IMR-90 (cell line): ENCODE results near the gene SEC11A. TPM values are rescaled to one million over a fixed set of nuclear protein-coding genes. Genes with fewer than 3 reads are reported as not detected.
A peak's percentile ranks its signal among the peaks of the same experiment; 100 is the strongest.

Source experiments
- ATAC-seq: fragments of 200-7000 bp; cut with Tn5 transposase; 2 replicates; pipeline ENCODE4 v1.9.1; 2020; ENCODE audit warnings: low read depth, mild to moderate bottlenecking, moderate library complexity
- BruUV-seq: library from RNA; stranded (reverse); fragments of 400-500 nt; replicated peaks from 2 replicates; lab custom pipeline; 2021; lab: Mats Ljungman, UMichigan
- CTCF ChIA-PET: fragments of 300-600 bp; formaldehyde crosslinking; extraction: SDS; loops from one replicate; lab custom pipeline; 2021; ENCODE audit warnings: antibody characterized with exemption; lab: Yijun Ruan, JAX
- POLR2A ChIA-PET: fragments of 300-600 bp; sonication (Branson Sonifier 250); formaldehyde crosslinking; loops from one replicate; lab custom pipeline; 2022; ENCODE audit warnings: antibody characterized with exemption; ENCODE audit not compliant: unreplicated experiment; lab: Charles Lee
- DNase-seq: peaks from one replicate; pipeline ENCODE4 v3.0.0; 2013
- H2AFZ ChIP-seq: replicated peaks from 2 replicates; pipeline ENCODE3; 2013; ENCODE audit warnings: low read length, mild to moderate bottlenecking; ENCODE audit not compliant: poor library complexity
- H2AK5ac ChIP-seq: 2 replicates; pipeline ENCODE4 v1.6.1; 2013; ENCODE audit warnings: low read depth, low read length, inconsistent platforms
- H2AK9ac ChIP-seq: replicated peaks from 2 replicates; pipeline ENCODE3; 2013; ENCODE audit warnings: mild to moderate bottlenecking, low read depth, low read length, moderate library complexity; ENCODE audit not compliant: poor library complexity
- H2BK120ac ChIP-seq: 2 replicates; pipeline ENCODE4 v1.6.1; 2013; ENCODE audit warnings: low read depth, low read length, inconsistent platforms
- H2BK15ac ChIP-seq: 3 replicates; pipeline ENCODE4 v1.6.1; 2013; ENCODE audit warnings: low read depth, low read length, inconsistent platforms
- H2BK20ac ChIP-seq: 2 replicates; pipeline ENCODE4 v1.6.1; 2013; ENCODE audit warnings: low read depth, mild to moderate bottlenecking, inconsistent platforms, low read length, moderate library complexity
- H2BK5ac ChIP-seq: 2 replicates; pipeline ENCODE4 v1.6.1; 2013; ENCODE audit warnings: mild to moderate bottlenecking, low read depth, low read length, inconsistent platforms; ENCODE audit not compliant: poor library complexity, severe bottlenecking
- H3K14ac ChIP-seq: replicated peaks from 2 replicates; pipeline ENCODE4 v1.6.1; 2013; ENCODE audit warnings: low read depth, low read length, inconsistent platforms
- H3K18ac ChIP-seq: 2 replicates; pipeline ENCODE4 v1.6.1; 2013; ENCODE audit warnings: low read depth, low read length, control low read depth
- H3K23ac ChIP-seq: 2 replicates; pipeline ENCODE4 v1.6.1; 2013; ENCODE audit warnings: low read depth, low read length, inconsistent platforms
- H3K27ac ChIP-seq: 2 replicates; pipeline ENCODE4 v1.5.1; 2013; ENCODE audit warnings: mild to moderate bottlenecking, control low read depth, low read length; ENCODE audit not compliant: insufficient read depth
- H3K27me3 ChIP-seq: 2 replicates; pipeline ENCODE4 v1.6.1; 2013; ENCODE audit warnings: low read length; ENCODE audit not compliant: control insufficient read depth, insufficient read depth
- H3K36me3 ChIP-seq: 2 replicates; pipeline ENCODE4 v1.6.1; 2013; ENCODE audit warnings: low read length, mixed read lengths; ENCODE audit not compliant: control insufficient read depth, insufficient read depth
- H3K4ac ChIP-seq: 2 replicates; pipeline ENCODE4 v1.6.1; 2013; ENCODE audit warnings: low read depth, low read length, inconsistent platforms
- H3K4me1 ChIP-seq: 2 replicates; pipeline ENCODE4 v1.6.1; 2013; ENCODE audit warnings: low read length, mixed read lengths; ENCODE audit not compliant: control insufficient read depth, insufficient read depth
- H3K4me2 ChIP-seq: 2 replicates; pipeline ENCODE4 v1.6.1; 2013; ENCODE audit warnings: low read depth, mild to moderate bottlenecking, control low read depth, low read length, moderate library complexity
- H3K4me3 ChIP-seq: 2 replicates; pipeline ENCODE4 v1.5.1; 2013; ENCODE audit warnings: low read depth, mild to moderate bottlenecking, control low read depth, low read length, moderate library complexity; ENCODE audit not compliant: insufficient read depth
- H3K56ac ChIP-seq: 2 replicates; pipeline ENCODE4 v1.6.1; 2013; ENCODE audit warnings: low read length, inconsistent platforms; ENCODE audit not compliant: insufficient read depth; ENCODE audit errors: extremely low read depth
- H3K79me1 ChIP-seq, 2 experiments: 2 replicates each; pipeline ENCODE4 v1.6.1; 2013; ENCODE audit warnings: low read length in 2 of 2, inconsistent platforms in 1 of 2, low read depth in 1 of 2
- H3K9ac ChIP-seq: 2 replicates; pipeline ENCODE4 v1.6.1; 2013; ENCODE audit warnings: low read depth, low read length, control low read depth
- H3K9me1 ChIP-seq: 2 replicates; pipeline ENCODE4 v1.6.1; 2013; ENCODE audit warnings: low read length, inconsistent platforms; ENCODE audit not compliant: insufficient read depth
- H3K9me3 ChIP-seq: 2 replicates; pipeline ENCODE4 v1.6.1; 2013; ENCODE audit warnings: low read length; ENCODE audit not compliant: control insufficient read depth, insufficient read depth
- H4K20me1 ChIP-seq: 2 replicates; pipeline ENCODE4 v1.6.1; 2013; ENCODE audit warnings: low read length, inconsistent platforms; ENCODE audit not compliant: insufficient read depth
- H4K5ac ChIP-seq: 2 replicates; pipeline ENCODE4 v1.6.1; 2013; ENCODE audit warnings: mild to moderate bottlenecking, low read depth, low read length, control low read depth
- H4K8ac ChIP-seq, 2 experiments: 2 replicates each; pipeline ENCODE4 v1.6.1; 2013; ENCODE audit warnings: low read depth in 2 of 2, low read length in 2 of 2, control low read depth in 1 of 2, inconsistent platforms in 1 of 2
- H4K91ac ChIP-seq: 2 replicates; pipeline ENCODE4 v1.6.1; 2013; ENCODE audit warnings: low read depth, low read length, inconsistent platforms; ENCODE audit not compliant: insufficient read depth
- BHLHE40 ChIP-seq: fragments of 150-350 bp; IDR thresholded peaks from 2 replicates; pipeline ENCODE4 v1.6.1; 2016; ENCODE audit warnings: mild to moderate bottlenecking, low read depth, low read length
- CEBPB ChIP-seq: IDR thresholded peaks from 2 replicates; pipeline ENCODE4 v1.6.1; 2012; ENCODE audit warnings: low read depth, low read length, improper control_type of control experiment
- CHD1 ChIP-seq: IDR thresholded peaks from 2 replicates; pipeline ENCODE4 v1.6.1; 2012; ENCODE audit warnings: low read depth, low read length, improper control_type of control experiment
- CTCF ChIP-seq: conservative IDR thresholded peaks from 2 replicates; pipeline ENCODE4 v1.5.1; 2012; ENCODE audit warnings: mild to moderate bottlenecking, low read depth, low read length, improper control_type of control experiment
- ELK1 ChIP-seq: fragments of 150-350 bp; IDR thresholded peaks from 2 replicates; pipeline ENCODE4 v1.6.1; 2016; ENCODE audit warnings: low read depth, mild to moderate bottlenecking, low read length, moderate library complexity, borderline replicate concordance
- FOS ChIP-seq: fragments of 150-350 bp; IDR thresholded peaks from 2 replicates; pipeline ENCODE4 v1.6.1; 2016; ENCODE audit warnings: low read depth, low read length
- MAFK ChIP-seq: IDR thresholded peaks from 2 replicates; pipeline ENCODE4 v1.6.1; 2012; ENCODE audit warnings: low read depth, low read length, improper control_type of control experiment
- MAZ ChIP-seq: IDR thresholded peaks from 2 replicates; pipeline ENCODE4 v1.6.1; 2012; ENCODE audit warnings: low read depth, mild to moderate bottlenecking, low read length, improper control_type of control experiment, moderate library complexity, borderline replicate concordance
- MXI1 ChIP-seq: IDR thresholded peaks from 2 replicates; pipeline ENCODE4 v1.6.1; 2012; ENCODE audit warnings: low read depth, mild to moderate bottlenecking, low read length, moderate library complexity, borderline replicate concordance
- NFE2L2 ChIP-seq: fragments of 150-350 bp; IDR thresholded peaks from 2 replicates; pipeline ENCODE4 v1.6.1; 2016; ENCODE audit warnings: low read depth, mild to moderate bottlenecking, low read length
- POLR2A ChIP-seq: IDR thresholded peaks from 2 replicates; pipeline ENCODE4 v1.6.1; 2012; ENCODE audit warnings: mild to moderate bottlenecking, low read depth, low read length
- RAD21 ChIP-seq: IDR thresholded peaks from 2 replicates; pipeline ENCODE4 v1.6.1; 2012; ENCODE audit warnings: low read length, improper control_type of control experiment
- RCOR1 ChIP-seq: IDR thresholded peaks from 2 replicates; pipeline ENCODE4 v1.6.1; 2012; ENCODE audit warnings: mild to moderate bottlenecking, low read length, improper control_type of control experiment; ENCODE audit not compliant: insufficient replicate concordance
- RFX5 ChIP-seq: IDR thresholded peaks from 2 replicates; pipeline ENCODE4 v1.8.0; 2012; ENCODE audit warnings: low read depth, mild to moderate bottlenecking, low read length, moderate library complexity
- SMC3 ChIP-seq: fragments of 150-350 bp; IDR thresholded peaks from 2 replicates; pipeline ENCODE4 v1.6.1; 2016; ENCODE audit warnings: low read depth, mild to moderate bottlenecking, antibody characterized with exemption, low read length, moderate library complexity
- USF2 ChIP-seq: fragments of 150-350 bp; IDR thresholded peaks from 2 replicates; pipeline ENCODE4 v1.6.1; 2017; ENCODE audit warnings: mild to moderate bottlenecking, antibody characterized with exemption, low read length, low read depth
- WGBS, 2 experiments: methylation state at CpG; one replicate each; pipeline versions ENCODE4 v1.1.5 to v1.1.7; 2013; ENCODE audit warnings: missing lambda C conversion rate in 2 of 2; ENCODE audit not compliant: insufficient read length in 1 of 2; ENCODE audit errors: extremely low coverage in 2 of 2; 5-methylcytosine and 5-hydroxymethylcytosine counted together
- dilution Hi-C: fragments of 300-500 bp; cut with HindIII; formaldehyde crosslinking; loops from one replicate; pipeline ENCODE4 v1.14.3; 2018; ENCODE audit warnings: low sequenced_read_pairs; ENCODE audit not compliant: unreplicated experiment
- in situ Hi-C: fragments of 300-500 bp; cut with MboI; formaldehyde crosslinking; loops from 3 replicates; pipeline ENCODE4 v1.14.3; 2019; ENCODE audit warnings: low sequenced_read_pairs, inconsistent platforms, mixed read lengths
- intact Hi-C: fragments of 100-400 bp; cut with micrococcal nuclease; formaldehyde crosslinking; loops from 2 replicates; pipeline ENCODE4 v1.10.0; 2022
- polyA plus RNA-seq, 3 experiments: library from polyadenylated mRNA; depleted of rRNA; stranded (reverse); fragments of >200 nt; gene quantifications; 2 replicates each; pipeline ENCODE4 v1.2.3, GENCODE V29; 2012; ENCODE audit warnings: low replicate concordance in 1 of 3
- total RNA-seq: library from RNA; depleted of rRNA; stranded (reverse); fragments of >200 nt; gene quantifications from 2 replicates; pipeline ENCODE4 v1.2.3, GENCODE V29; 2012

The SEC11A gene
- total and polyA plus RNA-seq, 2 of the 4 experiments (the other 2 are of a cell fraction), result 62.4 to 108 TPM

GRCh38 chr15:84714372-84714771 lies 1.6 kb downstream of the SEC11A start:
- no peak for ATAC-seq

More at GRCh38 chr15:84714372-84714771, 1.6 kb downstream of the SEC11A start:
- Histone ChIP-seq H3K9me1 (no peaks in the 10 kb centered on the region; the same call in 1 of the 2 replicates), H3K9me3 (no peaks in the 10 kb centered on the region), H4K91ac (no peak overlapping the region), H3K4ac (no peak overlapping the region), H3K27me3 (no peaks in the 10 kb centered on the region), H3K14ac (no peak overlapping the region; the same call in 1 of the 2 replicates), H4K5ac (no peak overlapping the region), H4K8ac (no peak overlapping the region), H3K36me3 (peaks cover 9% of the 10 kb centered on the region; the same call in 1 of the 2 replicates), H3K79me1 (peaks cover 7 to 26% of the 10 kb centered on the region in 2 experiments), H3K9ac (peak overlapping the region; percentile 82; the same call in 1 of the 2 replicates), H4K20me1 (peaks cover 24% of the 10 kb centered on the region; the same call in 1 of the 2 replicates), H2AK9ac (no peak overlapping the region), H3K4me1 (peaks cover 2% of the 10 kb centered on the region; the same call in 1 of the 2 replicates), H2AK5ac (no peak overlapping the region), H2AFZ (no peak overlapping the region), H2BK120ac (no peak overlapping the region), H3K18ac (no peak overlapping the region), H3K4me3 (no peak overlapping the region; the same call in 1 of the 2 replicates), H2BK5ac (no peak overlapping the region), H3K56ac (no peak overlapping the region), H3K4me2 (peak overlapping the region; percentile 86), H3K23ac (no peak overlapping the region), H2BK20ac (no peak overlapping the region), H3K27ac (no peak overlapping the region), H2BK15ac (no peak overlapping the region)
- no peak for TF ChIP-seq RAD21
- TF ChIP-seq ELK1, result no peak
- no peak for TF ChIP-seq RFX5
- no peak for TF ChIP-seq POLR2A
- no peak for TF ChIP-seq SMC3
- TF ChIP-seq CTCF, result no peak
- no peak for TF ChIP-seq NFE2L2
- TF ChIP-seq BHLHE40, result no peak
- no peak for TF ChIP-seq RCOR1
- TF ChIP-seq USF2, result no peak
- TF ChIP-seq CEBPB, result no peak
- TF ChIP-seq MAFK, result no peak
- no peak for TF ChIP-seq MXI1
- no peak for TF ChIP-seq FOS
- TF ChIP-seq MAZ, result no peak
- TF ChIP-seq CHD1, result no peak
- in situ Hi-C loops, result no loop called here
- ChIA-PET CTCF (interaction anchor here (0.6 to 0.7 kb wide), 2 partner anchors 34 to 126 kb away, joined by 3 to 7 read pairs; no protein-coding TSS in a partner anchor), POLR2A (no interaction called here)
- no peak for DNase-seq
- BruUV-seq, result no TSS peak
- intact Hi-C loops, result loop anchor here (2.0 kb wide), 1 partner anchor 18 kb away; no protein-coding TSS in a partner anchor
- dilution Hi-C loops, result no loop called here
- no CpG with 5 or more reads among the region's 5 CpGs for WGBS, 2 experiments
